H1 (cell line): ENCODE measurements around the gene ZNF211.
A peak's percentile ranks its signal among the peaks of the same experiment; 100 is the strongest.

Source experiments
- CTCF ChIP-seq, 3 experiments: IDR thresholded peaks; 1 replicate in 2 of 3; 2 replicates in 1 of 3; pipeline versions ENCODE4 v1.5.1 to v1.6.1; 2011; ENCODE audit warnings: low read length in 3 of 3, mild to moderate bottlenecking in 3 of 3, inconsistent platforms in 2 of 3, low read depth in 1 of 3, moderate library complexity in 1 of 3; ENCODE audit not compliant: insufficient read depth in 1 of 3; ENCODE audit errors: control extremely low read depth in 1 of 3
- EGR1 ChIP-seq: IDR thresholded peaks from 2 replicates; pipeline ENCODE4 v1.6.1; 2011; ENCODE audit warnings: low read depth, low read length, borderline replicate concordance
- POLR2AphosphoS5 ChIP-seq: IDR thresholded peaks from 2 replicates; pipeline ENCODE4 v1.6.1; 2011; ENCODE audit warnings: low read depth, low read length
- TF ChIP-seq, protein P1 (sequence below): IDR thresholded peaks from 2 replicates; pipeline ENCODE4 v1.6.1; 2012; ENCODE audit warnings: inconsistent platforms

DNA sequence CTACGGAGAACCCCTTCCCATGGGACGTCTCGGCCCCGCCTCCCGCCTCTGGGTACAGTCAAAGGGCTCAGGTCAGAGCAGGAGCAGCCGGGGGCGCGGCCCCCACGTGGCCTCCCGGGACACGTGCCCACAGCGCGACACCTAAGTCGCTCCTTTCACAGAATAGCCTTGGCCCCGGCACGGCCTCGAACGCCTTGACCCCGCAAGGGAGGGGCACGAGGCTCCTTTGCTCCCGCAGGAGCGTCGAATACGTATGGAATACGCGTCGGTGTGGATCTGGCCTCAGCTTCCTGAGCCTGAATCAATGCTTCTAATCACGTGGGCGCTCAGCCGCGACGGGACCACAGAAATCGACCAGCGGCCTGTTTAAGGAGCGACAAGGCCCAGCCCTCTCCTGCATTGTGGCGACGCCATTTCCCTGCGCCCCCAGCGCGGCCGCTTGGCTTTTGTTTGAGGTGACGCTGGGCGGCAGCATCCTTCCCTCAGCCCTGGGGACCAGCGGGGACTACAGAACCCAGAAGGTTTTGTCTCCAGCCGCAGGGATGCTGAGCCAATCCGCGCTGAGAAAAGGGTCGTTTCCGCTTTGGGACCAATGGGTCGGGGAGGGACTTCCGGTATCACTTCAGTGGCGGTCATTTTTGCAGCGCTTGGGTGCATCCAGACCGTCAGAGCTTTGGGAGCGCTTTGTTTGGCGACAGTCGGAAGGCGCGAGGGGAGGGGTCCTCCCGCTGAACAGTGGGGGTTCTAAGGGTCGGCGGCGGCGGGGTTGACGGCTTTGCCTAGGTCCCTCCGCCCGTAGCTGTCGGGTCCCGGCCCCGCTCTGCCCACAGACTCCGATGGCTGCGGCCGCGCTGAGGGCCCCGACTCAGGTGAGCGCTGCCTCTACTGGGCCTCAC is 49.2 kb upstream of the ZNF211 start, which contains the start of gene ZIK1:
- TF ChIP-seq CTCF (IDR thresholded peaks at IDR 0.05; ENCODE audit: control extremely low read depth in 1 of 3, insufficient read depth in 1 of 3, low read depth in 1 of 3, low read length in 3 of 3) (peak; percentile 13 to 15 (median 15); a peak in 3 of 4 replicates), POLR2AphosphoS5 (peak; percentile 62), EGR1 (no peak)
- TF ChIP-seq, protein P1, sequence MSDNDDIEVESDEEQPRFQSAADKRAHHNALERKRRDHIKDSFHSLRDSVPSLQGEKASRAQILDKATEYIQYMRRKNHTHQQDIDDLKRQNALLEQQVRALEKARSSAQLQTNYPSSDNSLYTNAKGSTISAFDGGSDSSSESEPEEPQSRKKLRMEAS: peak; percentile 99
